ENCODE measurements around the gene APOA5. TPM values are rescaled to one million over a fixed set of nuclear protein-coding genes. Genes with fewer than 3 reads are reported as not detected.

Gene APOA5, protein sequence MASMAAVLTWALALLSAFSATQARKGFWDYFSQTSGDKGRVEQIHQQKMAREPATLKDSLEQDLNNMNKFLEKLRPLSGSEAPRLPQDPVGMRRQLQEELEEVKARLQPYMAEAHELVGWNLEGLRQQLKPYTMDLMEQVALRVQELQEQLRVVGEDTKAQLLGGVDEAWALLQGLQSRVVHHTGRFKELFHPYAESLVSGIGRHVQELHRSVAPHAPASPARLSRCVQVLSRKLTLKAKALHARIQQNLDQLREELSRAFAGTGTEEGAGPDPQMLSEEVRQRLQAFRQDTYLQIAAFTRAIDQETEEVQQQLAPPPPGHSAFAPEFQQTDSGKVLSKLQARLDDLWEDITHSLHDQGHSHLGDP
- polyA plus RNA-seq: under 1 TPM in 2 of 4 donors, not detected in 2; 0.22 to 0.43 TPM
- long read RNA-seq, donor 1: 0 reads
- long read RNA-seq, donor 2: 0 reads
- long read RNA-seq, donor 3: 0 reads
- long read RNA-seq, donor 4: 0 reads
- long read RNA-seq, donor 5: 0 reads
- long read RNA-seq, donor 6: 0 reads
- long read RNA-seq, donor 7: 0 reads
- long read RNA-seq, donor 8: 0 reads
- long read RNA-seq, donor 9: 0 reads
- long read RNA-seq, donor 10: 0 reads

DNA sequence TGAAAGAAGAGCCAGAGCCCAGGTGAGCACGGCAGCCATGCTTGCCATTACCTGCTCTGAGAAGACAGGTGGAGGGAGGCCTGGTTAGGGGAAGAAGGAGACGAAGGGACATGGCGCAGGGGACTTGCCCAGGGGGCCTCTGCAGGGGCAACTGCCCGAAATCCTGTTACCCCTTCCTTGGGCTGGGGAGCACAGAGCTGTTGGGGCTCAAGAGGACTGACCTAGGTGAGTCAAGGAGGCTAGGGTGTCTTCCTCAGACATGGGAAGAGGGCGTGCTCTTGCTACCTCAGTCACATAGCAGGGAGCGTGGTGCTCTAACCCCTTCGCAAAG is at the start of gene APOA5:
APOA5 (minus strand) TSS at position 67 of the 331 bp plus-strand sequence; CDS start at position 48, 19 bp downstream.
- WGBS, 3 donors: 83 to 88% (median 83%) methylated on average over 7 of the region's 7 CpGs
- FAIRE-seq (no peak), DNase-seq (no peak)
- Histone ChIP-seq H3K27ac (ENCODE audit: low read depth in 1 of 3, low read length in 2 of 3) (no peak within 1 kb of the TSS), H3K36me3 (ENCODE audit: control insufficient read depth in 3 of 3, insufficient read depth in 2 of 3, low read depth in 1 of 3, low read length in 3 of 3) (no peaks in the 10 kb centered on the region), H3K9me3 (ENCODE audit: control insufficient read depth in 2 of 2, insufficient read depth in 1 of 2, low read depth in 1 of 2, low read length in 1 of 2) (no peaks in the 10 kb centered on the region), H3K4me1 (ENCODE audit: control insufficient read depth in 3 of 3, insufficient read depth in 2 of 3, low read depth in 1 of 3, low read length in 2 of 3) (peaks cover 4 to 41% (median 7%) of the 10 kb centered on the region in 3 donors), H3K4me3 (ENCODE audit: low read depth in 1 of 3, low read length in 3 of 3) (no peak within 1 kb of the TSS), H3K27me3 (ENCODE audit: control insufficient read depth in 3 of 3, insufficient read depth in 3 of 3, low read length in 3 of 3) (no peaks in the 10 kb centered on the region)

DNA sequence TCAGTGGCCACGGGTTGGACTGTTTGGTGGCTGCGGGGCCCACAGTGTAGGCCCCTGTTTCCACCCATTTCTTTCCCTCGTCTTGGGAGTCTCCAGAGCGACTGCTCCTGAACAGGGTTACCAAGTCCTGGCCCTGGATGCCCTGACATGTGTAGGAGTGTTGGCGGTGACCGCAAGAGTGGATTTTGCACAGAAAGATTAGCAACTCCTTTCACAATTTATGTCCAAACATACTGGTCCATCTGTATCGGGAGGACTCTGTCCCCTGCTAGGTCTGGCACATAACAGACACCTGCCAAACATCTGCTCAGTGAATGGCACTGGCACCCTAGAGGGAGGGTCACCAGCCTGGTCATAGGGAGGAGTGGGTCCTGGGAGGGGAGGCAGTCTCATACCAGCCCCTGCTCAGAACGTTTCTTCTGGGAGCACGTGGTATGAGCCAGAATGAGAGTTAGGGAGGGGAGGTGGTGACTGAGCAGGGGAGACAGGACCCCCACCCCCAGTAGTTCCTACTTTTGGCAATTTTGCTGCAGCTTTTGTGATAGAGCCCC is 49.1 kb upstream of the APOA5 start:
- peaks cover 2 to 26% (median 10%) of the 10 kb centered on the region in 3 donors for H3K36me3 ChIP-seq (ENCODE audit: control insufficient read depth in 3 of 3, insufficient read depth in 2 of 3, low read depth in 1 of 3, low read length in 3 of 3)
- no peaks in the 10 kb centered on the region for H3K9me3 ChIP-seq (ENCODE audit: control insufficient read depth in 2 of 2, insufficient read depth in 1 of 2, low read depth in 1 of 2, low read length in 1 of 2)
- WGBS, 3 donors: 38 to 74% (median 51%) methylated on average over 9 of the region's 9 CpGs
- no peaks in the 10 kb centered on the region for H3K27me3 ChIP-seq (ENCODE audit: control insufficient read depth in 3 of 3, insufficient read depth in 3 of 3, low read length in 3 of 3)
- FAIRE-seq (no peak), DNase-seq (peak in 1 of 2 donors; percentile 12)
- H3K27ac ChIP-seq (ENCODE audit: low read depth in 1 of 3, low read length in 2 of 3): peak overlapping the region in 1 of 3 donors; percentile 49
- H3K4me1 ChIP-seq (ENCODE audit: control insufficient read depth in 3 of 3, insufficient read depth in 2 of 3, low read depth in 1 of 3, low read length in 2 of 3): peaks cover 0 to 73% (median 4%) of the 10 kb centered on the region in 3 donors
- H3K4me3 ChIP-seq (ENCODE audit: low read depth in 1 of 3, low read length in 3 of 3): no peak overlapping the region

DNA sequence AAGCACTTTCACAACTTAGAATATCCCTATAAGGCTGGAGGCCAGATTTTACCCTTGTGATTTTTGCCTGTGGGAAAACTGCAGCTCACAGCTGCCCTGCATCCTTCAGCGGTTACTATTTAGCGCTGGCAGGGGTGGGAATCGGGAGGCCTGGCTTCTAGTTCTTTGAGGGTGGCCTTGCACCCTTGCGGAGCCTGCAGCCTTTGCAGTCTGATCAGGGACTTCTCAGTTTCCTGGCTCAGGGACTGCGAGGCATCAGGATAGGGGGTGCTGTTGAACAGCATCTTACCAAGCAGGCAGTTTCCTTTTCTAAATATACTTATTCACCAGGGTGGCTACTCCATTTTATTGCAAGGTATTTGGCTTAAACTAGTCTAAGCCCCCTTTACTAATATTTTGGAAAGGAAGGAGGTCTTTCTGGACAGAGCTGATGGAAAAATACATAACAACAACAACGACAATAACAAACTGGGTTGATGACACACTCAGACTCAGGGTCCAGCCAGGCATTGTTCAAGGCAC is 48.6 kb upstream of the APOA5 start:
- FAIRE-seq: no peak
- Histone ChIP-seq H3K9me3 (ENCODE audit: control insufficient read depth in 2 of 2, insufficient read depth in 1 of 2, low read depth in 1 of 2, low read length in 1 of 2) (no peaks in the 10 kb centered on the region), H3K36me3 (ENCODE audit: control insufficient read depth in 3 of 3, insufficient read depth in 2 of 3, low read depth in 1 of 3, low read length in 3 of 3) (peaks cover 2 to 31% (median 7%) of the 10 kb centered on the region in 3 donors), H3K4me3 (ENCODE audit: low read depth in 1 of 3, low read length in 3 of 3) (no peak overlapping the region), H3K27me3 (ENCODE audit: control insufficient read depth in 3 of 3, insufficient read depth in 3 of 3, low read length in 3 of 3) (no peaks in the 10 kb centered on the region), H3K27ac (ENCODE audit: low read depth in 1 of 3, low read length in 2 of 3) (peak overlapping the region in 1 of 3 donors; percentile 49), H3K4me1 (ENCODE audit: control insufficient read depth in 3 of 3, insufficient read depth in 2 of 3, low read depth in 1 of 3, low read length in 2 of 3) (peaks cover 0 to 78% (median 4%) of the 10 kb centered on the region in 3 donors)
- 67 to 77% (median 77%) methylated on average over 6 of the region's 6 CpGs for WGBS, 3 donors
- DNase-seq: peak in 1 of 2 donors; percentile 15

DNA sequence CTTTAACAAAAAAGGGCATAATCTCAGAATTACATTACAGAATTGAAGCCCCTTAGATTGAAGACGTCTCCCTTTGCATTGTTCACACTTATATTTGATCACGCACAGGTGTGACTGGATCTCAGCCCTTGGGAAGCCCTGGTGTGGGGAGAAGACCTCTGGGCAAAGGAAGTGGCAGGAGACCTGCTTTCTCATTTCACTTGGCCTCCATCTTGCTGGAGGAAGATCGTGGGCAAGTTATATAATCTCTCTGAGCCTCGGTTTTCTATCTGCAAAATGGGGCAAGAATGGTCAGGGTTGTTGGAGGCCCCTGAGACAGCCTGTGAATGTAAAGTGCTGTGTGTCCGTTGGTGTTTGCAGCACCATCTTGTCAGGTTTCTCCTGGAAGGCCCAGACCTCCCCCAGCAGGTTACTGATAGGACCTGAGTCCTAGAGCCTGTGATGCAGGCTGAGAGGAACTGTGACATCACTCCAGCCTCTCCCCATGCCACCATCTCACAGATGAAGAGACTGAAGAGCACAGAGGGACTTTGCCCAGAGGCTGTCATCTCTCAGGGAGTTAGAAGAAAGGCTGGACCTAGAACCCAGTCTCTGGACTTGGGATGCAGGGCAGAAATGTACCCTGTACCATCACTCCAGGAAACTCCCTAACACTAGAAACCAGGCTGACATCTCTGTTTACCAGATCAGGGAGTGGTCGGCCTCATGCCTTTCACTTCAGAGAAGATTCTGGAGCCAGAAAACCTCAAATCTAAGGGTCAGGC is 46.8 kb upstream of the APOA5 start:
- peak overlapping the region in 2 of 3 donors; percentile 93 to 94 for H3K27ac ChIP-seq (ENCODE audit: low read depth in 1 of 3, low read length in 2 of 3)
- no peaks in the 10 kb centered on the region for H3K27me3 ChIP-seq (ENCODE audit: control insufficient read depth in 3 of 3, insufficient read depth in 3 of 3, low read length in 3 of 3)
- peaks cover 0 to 33% (median 0%) of the 10 kb centered on the region in 3 donors for H3K36me3 ChIP-seq (ENCODE audit: control insufficient read depth in 3 of 3, insufficient read depth in 2 of 3, low read depth in 1 of 3, low read length in 3 of 3)
- 74 to 84% (median 83%) methylated on average over 6 of the region's 6 CpGs for WGBS, 3 donors
- peak; percentile 76 to 91 for DNase-seq
- H3K4me1 ChIP-seq (ENCODE audit: control insufficient read depth in 3 of 3, insufficient read depth in 2 of 3, low read depth in 1 of 3, low read length in 2 of 3): peaks cover 0 to 80% (median 4%) of the 10 kb centered on the region in 3 donors
- FAIRE-seq: no peak
- no peaks in the 10 kb centered on the region for H3K9me3 ChIP-seq (ENCODE audit: control insufficient read depth in 2 of 2, insufficient read depth in 1 of 2, low read depth in 1 of 2, low read length in 1 of 2)
- no peak overlapping the region for H3K4me3 ChIP-seq (ENCODE audit: low read depth in 1 of 3, low read length in 3 of 3)

DNA sequence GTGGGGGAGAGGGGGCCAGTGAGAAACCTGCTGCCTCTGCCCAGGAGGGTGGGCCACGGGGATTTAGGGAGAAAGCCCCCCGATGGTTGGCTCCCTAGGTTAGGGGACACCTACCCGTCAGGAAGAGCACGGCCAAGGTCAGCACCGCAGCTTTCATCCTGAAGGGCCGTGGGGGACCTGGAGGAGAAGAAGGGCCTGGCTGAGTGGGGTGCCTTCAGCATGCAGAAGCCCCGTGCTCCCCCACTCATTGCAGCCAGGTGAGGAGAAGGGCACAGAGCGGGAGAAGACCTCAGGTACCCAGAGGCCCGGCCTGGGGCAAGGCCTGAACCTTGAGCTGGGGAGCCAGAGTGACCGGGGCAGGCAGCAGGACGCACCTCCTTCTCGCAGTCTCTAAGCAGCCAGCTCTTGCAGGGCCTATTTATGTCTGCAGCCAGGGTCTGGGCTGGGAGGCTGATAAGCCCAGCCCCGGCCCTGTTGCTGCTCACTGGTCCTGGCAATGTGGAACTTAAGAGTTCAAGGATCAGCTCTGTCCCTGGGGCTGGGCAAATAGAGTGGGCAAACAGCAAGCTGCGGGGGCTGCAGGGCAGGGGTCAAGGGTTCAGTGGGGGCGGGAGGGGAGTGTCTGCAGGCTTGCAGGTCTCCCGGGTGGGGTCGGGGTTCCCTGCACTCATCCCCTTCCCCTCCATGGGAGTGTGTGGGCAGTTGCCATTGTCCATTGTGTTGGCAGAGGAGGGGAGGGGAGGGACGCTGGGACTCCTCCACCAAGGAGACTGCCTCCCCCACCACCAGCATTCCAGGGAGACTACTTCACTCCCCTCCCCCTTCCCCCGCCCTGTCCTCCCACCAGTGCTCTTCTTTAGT is 45.8 kb upstream of the APOA5 start, which contains the start of gene APOA1:
APOA1 (minus strand) TSS at position 392 of the 861 bp plus-strand sequence; CDS start at position 157, 235 bp downstream.
- Histone ChIP-seq H3K36me3 (ENCODE audit: control insufficient read depth in 3 of 3, insufficient read depth in 2 of 3, low read depth in 1 of 3, low read length in 3 of 3) (peaks cover 0 to 42% (median 0%) of the 10 kb centered on the region in 3 donors), H3K9me3 (ENCODE audit: control insufficient read depth in 2 of 2, insufficient read depth in 1 of 2, low read depth in 1 of 2, low read length in 1 of 2) (no peaks in the 10 kb centered on the region), H3K27me3 (ENCODE audit: control insufficient read depth in 3 of 3, insufficient read depth in 3 of 3, low read length in 3 of 3) (no peaks in the 10 kb centered on the region), H3K4me1 (ENCODE audit: control insufficient read depth in 3 of 3, insufficient read depth in 2 of 3, low read depth in 1 of 3, low read length in 2 of 3) (peaks cover 0 to 74% (median 4%) of the 10 kb centered on the region in 3 donors), H3K4me3 (ENCODE audit: low read depth in 1 of 3, low read length in 3 of 3) (peak within 1 kb of the TSS in 2 of 3 donors; percentile 53 to 69), H3K27ac (ENCODE audit: low read depth in 1 of 3, low read length in 2 of 3) (peak within 1 kb of the TSS; percentile 75 to 94 (median 93))
- 46 to 70% (median 56%) methylated on average over 16 to 19 of the region's 19 CpGs for WGBS, 3 donors
- DNase-seq: peak; percentile 75 to 84
- FAIRE-seq: no peak

DNA sequence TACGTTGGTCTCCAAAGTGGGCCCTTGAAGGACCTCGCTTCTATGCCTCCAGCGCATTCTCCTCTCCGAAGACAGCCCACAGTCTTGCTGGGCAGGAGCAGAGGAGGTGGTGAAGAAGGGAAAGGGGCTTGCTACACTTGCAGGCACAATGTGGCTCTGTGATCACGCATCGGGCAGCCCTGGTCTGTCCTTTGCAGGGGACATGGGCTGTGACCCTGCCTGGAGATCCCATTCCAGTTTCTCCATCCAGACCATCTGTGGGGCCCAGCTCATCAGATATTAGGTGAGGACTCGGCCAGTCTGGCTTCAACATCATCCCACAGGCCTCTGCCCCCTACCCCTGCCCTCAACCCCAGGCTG is 44.9 kb upstream of the APOA5 start:
- Histone ChIP-seq H3K4me1 (ENCODE audit: control insufficient read depth in 3 of 3, insufficient read depth in 2 of 3, low read depth in 1 of 3, low read length in 2 of 3) (peaks cover 0 to 77% (median 5%) of the 10 kb centered on the region in 3 donors), H3K36me3 (ENCODE audit: control insufficient read depth in 3 of 3, insufficient read depth in 2 of 3, low read depth in 1 of 3, low read length in 3 of 3) (peaks cover 0 to 50% (median 0%) of the 10 kb centered on the region in 3 donors), H3K27me3 (ENCODE audit: control insufficient read depth in 3 of 3, insufficient read depth in 3 of 3, low read length in 3 of 3) (no peaks in the 10 kb centered on the region), H3K9me3 (ENCODE audit: control insufficient read depth in 2 of 2, insufficient read depth in 1 of 2, low read depth in 1 of 2, low read length in 1 of 2) (no peaks in the 10 kb centered on the region), H3K4me3 (ENCODE audit: low read depth in 1 of 3, low read length in 3 of 3) (peak overlapping the region in 2 of 3 donors; percentile 53 to 69), H3K27ac (ENCODE audit: low read depth in 1 of 3, low read length in 2 of 3) (peak overlapping the region; percentile 75 to 94 (median 93))
- no peak for DNase-seq
- WGBS, 3 donors: 87 to 95% (median 89%) methylated on average over 7 of the region's 7 CpGs
- no peak for FAIRE-seq

DNA sequence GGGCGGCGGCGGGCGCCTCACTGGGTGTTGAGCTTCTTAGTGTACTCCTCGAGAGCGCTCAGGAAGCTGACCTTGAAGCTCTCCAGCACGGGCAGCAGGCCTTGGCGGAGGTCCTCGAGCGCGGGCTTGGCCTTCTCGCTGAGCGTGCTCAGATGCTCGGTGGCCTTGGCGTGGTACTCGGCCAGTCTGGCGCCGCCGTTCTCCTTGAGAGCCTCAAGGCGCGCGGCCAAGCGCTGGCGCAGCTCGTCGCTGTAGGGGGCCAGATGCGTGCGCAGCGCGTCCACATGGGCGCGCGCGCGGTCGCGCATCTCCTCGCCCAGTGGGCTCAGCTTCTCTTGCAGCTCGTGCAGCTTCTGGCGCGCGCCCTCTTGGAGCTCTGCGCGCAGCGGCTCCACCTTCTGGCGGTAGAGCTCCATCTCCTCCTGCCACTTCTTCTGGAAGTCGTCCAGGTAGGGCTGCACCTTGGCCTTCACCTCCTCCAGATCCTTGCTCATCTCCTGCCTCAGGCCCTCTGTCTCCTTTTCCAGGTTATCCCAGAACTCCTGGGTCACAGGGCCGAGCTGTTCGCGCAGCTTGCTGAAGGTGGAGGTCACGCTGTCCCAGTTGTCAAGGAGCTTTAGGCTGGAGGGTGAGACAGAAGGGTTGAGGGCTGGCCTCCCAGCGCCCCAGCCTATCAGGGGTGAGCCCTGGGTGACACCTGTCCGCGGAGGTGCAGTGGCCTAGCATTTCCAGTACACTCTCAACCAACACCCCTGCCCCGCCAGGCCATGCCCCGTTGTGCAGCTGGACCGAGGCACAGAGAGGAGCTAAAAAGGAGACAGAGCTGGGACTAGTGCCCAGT is 44.3 kb upstream of the APOA5 start:
- no peak for FAIRE-seq
- H3K36me3 ChIP-seq (ENCODE audit: control insufficient read depth in 3 of 3, insufficient read depth in 2 of 3, low read depth in 1 of 3, low read length in 3 of 3): peaks cover 0 to 51% (median 0%) of the 10 kb centered on the region in 3 donors
- H3K4me3 ChIP-seq (ENCODE audit: low read depth in 1 of 3, low read length in 3 of 3): peak overlapping the region in 2 of 3 donors; percentile 53 to 69
- no peaks in the 10 kb centered on the region for H3K27me3 ChIP-seq (ENCODE audit: control insufficient read depth in 3 of 3, insufficient read depth in 3 of 3, low read length in 3 of 3)
- H3K4me1 ChIP-seq (ENCODE audit: control insufficient read depth in 3 of 3, insufficient read depth in 2 of 3, low read depth in 1 of 3, low read length in 2 of 3): peaks cover 0 to 74% (median 5%) of the 10 kb centered on the region in 3 donors
- DNase-seq: peak; percentile 93 to 94
- no peaks in the 10 kb centered on the region for H3K9me3 ChIP-seq (ENCODE audit: control insufficient read depth in 2 of 2, insufficient read depth in 1 of 2, low read depth in 1 of 2, low read length in 1 of 2)
- H3K27ac ChIP-seq (ENCODE audit: low read depth in 1 of 3, low read length in 2 of 3): peak overlapping the region; percentile 75 to 94 (median 93)
- 13 to 20% (median 16%) methylated on average over 50 to 57 of the region's 57 CpGs for WGBS, 3 donors

Data from small intestine (tissue), 16 donors.